Aorta (tissue), 5 donors: ENCODE measurements around the gene QRSL1. TPM values are rescaled to one million over a fixed set of nuclear protein-coding genes. Genes with fewer than 3 reads are reported as not detected.

Experiments used
- ATAC-seq: fragments of 200-7000 bp; cut with Tn5 transposase; one replicate; pipeline ENCODE4 v1.9.1; 2022; ENCODE audit warnings: moderate library complexity; ENCODE audit not compliant: low FRiP score
- DNase-seq, 2 donors: peaks; one replicate each; pipeline ENCODE4 v3.0.0-alpha.2; 2020
- H3K27ac ChIP-seq, 2 donors: one replicate each; pipeline ENCODE4 v1.5.1; 2013; ENCODE audit warnings: low read length in 2 of 2, mild to moderate bottlenecking in 2 of 2, moderate library complexity in 2 of 2, control low read depth in 1 of 2, inconsistent platforms in 1 of 2, low read depth in 1 of 2
- H3K27me3 ChIP-seq, 2 donors: one replicate each; pipeline ENCODE4 v1.6.1; 2013; ENCODE audit warnings: control low read depth in 1 of 2, low read length in 1 of 2, mild to moderate bottlenecking in 1 of 2, moderate library complexity in 1 of 2; ENCODE audit not compliant: insufficient read depth in 2 of 2, control insufficient read depth in 1 of 2
- H3K36me3 ChIP-seq, 2 donors: one replicate each; pipeline ENCODE4 v1.6.1; 2013; ENCODE audit warnings: control low read depth in 1 of 2, low read length in 1 of 2, mild to moderate bottlenecking in 1 of 2; ENCODE audit not compliant: insufficient read depth in 2 of 2, control insufficient read depth in 1 of 2
- H3K4me1 ChIP-seq, 2 donors: one replicate each; pipeline ENCODE4 v1.6.1; 2013; ENCODE audit warnings: low read length in 2 of 2, control low read depth in 1 of 2, mild to moderate bottlenecking in 1 of 2, moderate library complexity in 1 of 2; ENCODE audit not compliant: insufficient read depth in 2 of 2, control insufficient read depth in 1 of 2
- H3K4me3 ChIP-seq, 2 donors: one replicate each; pipeline ENCODE4 v1.5.1; 2013; ENCODE audit warnings: low read length in 2 of 2, control low read depth in 1 of 2, mild to moderate bottlenecking in 1 of 2
- H3K9me3 ChIP-seq: one replicate; pipeline ENCODE4 v1.6.1; 2013; ENCODE audit warnings: mild to moderate bottlenecking, low read length; ENCODE audit not compliant: control insufficient read depth
- WGBS, 2 donors: extraction: QIAGEN DNeasy Blood & Tissue Kit; methylation state at CpG; one replicate each; pipeline ENCODE4 v1.1.7; 2013; 5-methylcytosine and 5-hydroxymethylcytosine counted together
- intact Hi-C, 2 donors: fragments of 100-400 bp; cut with DNase I; formaldehyde crosslinking; loops; one replicate each; pipeline versions ENCODE4 v1.14.2 to v1.15.0; 2022
- polyA plus RNA-seq, 2 donors: library from polyadenylated mRNA; stranded (reverse); fragments of 200-250 nt; gene quantifications; one replicate each; pipeline ENCODE4 v1.2.3, GENCODE V29; 2013
- total RNA-seq, 2 donors: library from RNA; stranded (reverse); fragmentation: NEBNext Ultra II Directional; extraction: Animal tissue kit (Norgen Biotek cat#: 25700); gene quantifications; one replicate each; pipeline ENCODE4 v1.2.1, GENCODE V29; 2021
- donor health status: healthy with polysubstance abuse.
- donor health status: Bipolar disorder and iron deficiency.
- donor health status: DM: no; HTN: no; CAD: no.
- donor health status: DM: no; HTN: no; CAD: no.
- donor health status: DM: yes; HTN: yes; CAD: no.

Gene QRSL1
- total and polyA plus RNA-seq, 4 donors: 1.9 to 8.7 (median 5.1) TPM

DNA sequence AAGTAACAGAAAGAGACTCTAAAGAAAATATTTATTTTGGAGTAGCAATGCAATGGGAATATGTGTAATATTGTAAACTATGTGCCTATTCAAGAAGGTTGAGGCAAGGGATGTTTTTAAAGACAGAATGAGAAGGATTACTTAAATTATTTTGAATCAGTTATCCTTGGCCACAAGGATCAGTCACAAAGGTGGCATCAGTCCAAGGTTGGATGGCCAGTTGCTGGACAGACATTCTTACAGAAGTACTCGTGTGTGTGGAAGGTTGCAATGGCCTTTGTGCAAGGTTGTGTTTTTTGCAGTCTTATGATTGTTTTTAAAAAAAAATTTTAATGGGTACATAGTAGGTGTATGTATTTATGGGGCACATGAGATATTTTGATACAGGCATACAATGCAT is 2.0 kb downstream of the QRSL1 start:
- WGBS, 2 donors: 39 to 45% methylated on average over 1 of the region's 1 CpG
- H3K4me1 ChIP-seq: no peaks in the 10 kb centered on the region
- H3K9me3 ChIP-seq: no peaks in the 10 kb centered on the region
- H3K4me3 ChIP-seq: no peak overlapping the region
- no peaks in the 10 kb centered on the region for H3K36me3 ChIP-seq
- intact Hi-C loops: no loop called here
- no peak overlapping the region for H3K27ac ChIP-seq
- ATAC-seq (no peak), DNase-seq (no peak)
- no peaks in the 10 kb centered on the region for H3K27me3 ChIP-seq

DNA sequence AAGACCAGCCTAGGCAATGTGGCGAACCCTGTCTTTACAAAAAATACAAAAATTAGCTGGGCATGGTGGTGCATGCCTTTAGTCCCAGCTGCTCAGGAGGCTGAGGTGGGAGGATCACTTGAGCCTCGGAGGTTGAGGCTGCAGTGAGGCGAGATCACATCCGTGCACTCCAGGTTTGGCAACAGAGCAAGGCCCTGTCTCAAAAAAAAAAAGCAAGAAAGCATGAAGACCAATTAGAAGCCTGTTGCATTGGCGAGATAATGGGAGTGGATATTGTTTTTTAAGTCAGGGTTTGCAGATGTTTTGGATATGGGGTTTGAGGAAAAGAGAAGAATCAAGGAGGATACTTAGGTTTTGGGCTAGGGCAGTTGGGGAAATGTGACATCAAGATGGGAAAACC is 5.2 kb downstream of the QRSL1 start:
- WGBS, 2 donors: 96% methylated on average over 5 of the region's 5 CpGs

DNA sequence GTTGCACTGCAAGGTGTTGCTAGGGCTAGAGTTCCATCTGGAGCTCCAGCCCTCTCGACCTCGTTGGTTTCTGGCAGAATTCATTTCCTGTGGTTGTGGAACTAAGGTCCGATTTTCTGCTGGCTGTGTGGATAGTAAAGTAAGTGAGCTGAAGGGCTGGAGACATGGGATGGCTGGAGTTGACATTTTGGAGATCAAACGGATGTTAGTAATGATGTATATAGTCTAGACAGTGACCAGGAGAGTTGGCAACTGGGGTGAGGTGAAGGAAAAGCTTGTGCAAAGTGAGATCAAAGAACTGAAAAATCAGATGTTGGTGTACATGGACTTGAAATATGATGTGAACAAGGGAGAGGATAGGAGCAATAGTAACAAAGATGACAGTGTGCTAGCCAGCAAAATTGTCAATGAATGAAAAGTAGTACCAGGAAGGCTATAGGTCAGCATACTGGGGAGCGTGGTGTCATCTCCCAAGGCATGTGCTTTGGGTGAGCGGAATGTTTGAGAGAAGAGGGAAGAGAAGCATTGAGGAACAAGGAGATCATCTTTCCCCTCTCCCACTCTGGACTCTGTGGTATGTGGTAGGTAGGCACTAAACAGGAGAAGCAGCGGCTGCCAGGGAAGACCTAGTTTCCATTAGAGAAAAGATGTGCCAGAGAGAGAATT is 7.8 kb downstream of the QRSL1 start:
- DNase-seq (no peak), ATAC-seq (no peak)
- no peaks in the 10 kb centered on the region for H3K4me1 ChIP-seq
- no peaks in the 10 kb centered on the region for H3K27me3 ChIP-seq
- H3K9me3 ChIP-seq: no peaks in the 10 kb centered on the region
- 75 to 76% methylated on average over 7 of the region's 7 CpGs for WGBS, 2 donors
- peaks cover 0 to 1% of the 10 kb centered on the region in 2 donors for H3K36me3 ChIP-seq
- intact Hi-C loops: no loop called here
- no peak overlapping the region for H3K4me3 ChIP-seq
- no peak overlapping the region for H3K27ac ChIP-seq

More for the DNA sequence above, 5.2 kb downstream of the QRSL1 start:
- Histone ChIP-seq H3K4me3 (no peak overlapping the region), H3K4me1 (no peaks in the 10 kb centered on the region), H3K27me3 (no peaks in the 10 kb centered on the region), H3K36me3 (no peaks in the 10 kb centered on the region), H3K27ac (no peak overlapping the region), H3K9me3 (no peaks in the 10 kb centered on the region)
- ATAC-seq (no peak), DNase-seq (no peak)
- intact Hi-C loops: no loop called here

DNA sequence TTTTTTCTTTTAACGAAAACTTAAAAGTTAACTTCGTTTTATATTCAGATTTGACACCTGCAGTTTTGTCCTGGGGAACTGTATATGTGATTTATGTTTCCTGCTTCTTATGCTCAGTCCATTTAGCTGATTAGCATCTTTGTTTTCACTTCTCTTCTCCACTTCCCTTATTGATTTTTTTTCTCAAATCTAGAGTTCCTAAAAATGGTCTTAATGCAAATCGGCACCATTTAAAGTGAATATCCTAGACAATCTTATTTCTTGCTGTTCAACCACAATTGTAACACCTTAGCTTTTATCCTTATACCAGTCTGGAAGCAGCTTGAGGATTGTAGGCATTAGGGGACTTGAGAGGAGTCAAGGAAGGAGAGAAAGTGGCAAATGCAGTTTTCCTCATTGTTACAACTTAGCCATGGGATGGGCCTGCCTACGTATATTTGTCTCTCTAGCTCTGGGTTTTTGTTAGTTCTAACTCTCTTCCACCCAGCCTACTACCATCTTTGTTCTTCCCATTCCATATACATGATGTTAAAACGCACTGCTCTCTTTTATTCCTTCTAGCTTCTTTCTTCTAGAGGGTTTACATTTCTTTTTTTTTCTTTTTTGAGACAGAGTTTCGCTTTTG is 8.5 kb downstream of the QRSL1 start:
- H3K27ac ChIP-seq: no peak overlapping the region
- H3K9me3 ChIP-seq: no peaks in the 10 kb centered on the region
- ATAC-seq: no peak
- H3K4me1 ChIP-seq: no peaks in the 10 kb centered on the region
- no peak overlapping the region for H3K4me3 ChIP-seq
- no peaks in the 10 kb centered on the region for H3K27me3 ChIP-seq
- H3K36me3 ChIP-seq: peaks cover 0 to 3% of the 10 kb centered on the region in 2 donors
- no peak for DNase-seq
- intact Hi-C loops: no loop called here
- WGBS, 2 donors: 73 to 85% methylated on average over 6 of the region's 6 CpGs

DNA sequence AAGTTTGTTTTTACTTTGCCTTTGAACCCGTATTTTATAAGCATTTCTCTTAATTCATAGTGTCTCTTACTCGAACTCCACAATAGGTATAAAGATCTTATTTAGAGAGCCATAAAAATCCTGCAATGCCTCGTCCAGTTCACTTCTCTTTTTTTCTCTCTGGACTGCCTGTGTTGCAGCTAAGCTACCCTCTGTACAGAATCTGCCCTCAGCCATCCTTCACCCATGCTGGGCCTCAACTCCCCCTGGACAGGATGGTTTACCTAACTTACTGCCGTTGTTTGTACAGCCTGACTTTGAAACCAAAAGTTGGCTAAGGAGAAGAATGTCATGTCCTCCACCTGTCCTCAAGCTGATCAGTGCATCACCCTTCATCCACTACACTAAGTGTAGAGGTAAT is 10.4 kb downstream of the QRSL1 start:
- DNase-seq (no peak), ATAC-seq (no peak)
- Histone ChIP-seq H3K27me3 (no peaks in the 10 kb centered on the region), H3K4me1 (no peaks in the 10 kb centered on the region), H3K9me3 (no peaks in the 10 kb centered on the region), H3K4me3 (no peak overlapping the region), H3K36me3 (peaks cover 0 to 5% of the 10 kb centered on the region in 2 donors), H3K27ac (no peak overlapping the region)
- 78 to 85% methylated on average over 4 of the region's 4 CpGs for WGBS, 2 donors
- intact Hi-C loops: no loop called here

DNA sequence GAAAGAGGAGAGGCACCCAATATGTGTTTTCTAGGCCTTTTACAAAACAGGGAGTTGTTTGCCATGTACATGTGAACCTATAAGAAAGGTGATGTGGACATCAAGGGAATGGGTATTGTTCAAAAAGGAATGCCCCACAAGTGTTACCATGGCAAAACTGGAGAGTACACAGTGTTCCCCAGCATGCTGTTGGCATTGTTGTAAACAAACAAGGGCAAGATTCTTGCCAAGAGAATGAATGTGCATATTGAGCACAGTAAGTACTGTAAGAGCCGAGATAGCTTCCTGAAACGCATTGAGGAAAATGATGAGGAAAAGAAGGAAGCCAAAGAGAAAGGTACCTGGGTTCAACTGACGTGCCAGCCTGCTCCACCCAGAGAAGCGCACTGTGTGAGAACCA is 13.1 kb downstream of the QRSL1 start:
- H3K4me3 ChIP-seq: no peak overlapping the region
- H3K9me3 ChIP-seq: no peaks in the 10 kb centered on the region
- H3K4me1 ChIP-seq: no peaks in the 10 kb centered on the region
- H3K36me3 ChIP-seq: peaks cover 0 to 5% of the 10 kb centered on the region in 2 donors
- DNase-seq (no peak), ATAC-seq (no peak)
- no peaks in the 10 kb centered on the region for H3K27me3 ChIP-seq
- H3K27ac ChIP-seq: no peak overlapping the region
- 97% methylated on average over 4 of the region's 4 CpGs for WGBS, 2 donors
- intact Hi-C loops: no loop called here

DNA sequence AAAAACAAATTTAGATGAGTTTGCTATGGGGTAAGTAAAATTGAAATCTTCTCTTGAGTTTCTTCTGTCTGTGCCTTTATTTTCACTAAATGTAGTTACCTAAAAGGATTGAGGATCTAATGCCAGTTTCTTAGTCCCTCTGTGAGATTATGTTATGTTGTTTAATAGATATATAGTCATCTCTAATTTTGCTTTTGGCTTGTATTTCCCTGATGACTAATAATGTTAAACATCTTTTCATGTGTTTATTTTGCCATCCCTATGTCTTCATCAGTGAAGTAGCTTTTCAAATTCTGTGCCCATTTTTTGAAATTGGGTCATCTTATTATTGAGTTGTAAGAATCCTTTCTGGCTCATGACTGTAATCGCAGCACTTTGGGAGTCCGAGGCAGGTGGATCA is 13.7 kb downstream of the QRSL1 start:
- Histone ChIP-seq H3K4me1 (no peaks in the 10 kb centered on the region), H3K4me3 (no peak overlapping the region), H3K9me3 (no peaks in the 10 kb centered on the region), H3K27me3 (no peaks in the 10 kb centered on the region), H3K27ac (no peak overlapping the region), H3K36me3 (peaks cover 0 to 5% of the 10 kb centered on the region in 2 donors)
- DNase-seq (no peak), ATAC-seq (no peak)
- 70 to 97% methylated on average over 2 of the region's 2 CpGs for WGBS, 2 donors
- intact Hi-C loops: no loop called here

DNA sequence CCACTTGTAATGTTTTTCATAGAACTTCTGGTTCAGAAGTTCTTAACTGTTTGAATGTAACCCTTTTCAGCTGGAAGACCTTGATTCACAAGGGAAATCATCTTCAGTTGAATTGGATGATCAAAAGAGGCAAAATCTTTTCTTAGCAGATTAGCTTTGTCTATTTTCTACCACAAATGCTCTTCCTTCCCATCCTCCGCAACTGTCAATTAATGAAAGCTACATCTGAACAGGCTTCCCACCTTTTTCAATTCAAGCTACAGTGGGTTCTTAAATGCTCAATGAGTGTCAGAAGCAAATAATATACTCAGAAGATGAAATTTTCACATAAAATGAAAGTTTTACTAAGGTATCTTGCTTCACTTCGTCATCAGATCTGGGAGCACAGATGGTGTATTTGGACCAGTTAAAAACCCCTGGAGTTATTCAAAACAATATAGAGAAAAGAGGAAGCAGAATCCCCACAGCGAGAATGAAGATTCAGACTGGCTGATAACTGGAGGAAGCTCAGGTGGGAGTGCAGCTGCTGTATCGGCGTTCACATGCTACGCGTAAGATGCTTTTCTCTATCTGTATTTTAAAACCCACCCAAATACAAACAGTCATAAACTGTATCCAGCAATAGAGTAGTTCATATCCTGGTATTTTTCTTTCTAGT is 19.4 kb downstream of the QRSL1 start:
- WGBS, 2 donors: 96% methylated on average over 7 of the region's 7 CpGs
- no peak for DNase-seq
- H3K4me3 ChIP-seq: no peak overlapping the region
- peaks cover 2 to 3% of the 10 kb centered on the region in 2 donors for H3K36me3 ChIP-seq
- intact Hi-C loops: no loop called here
- H3K27me3 ChIP-seq: no peaks in the 10 kb centered on the region
- ATAC-seq: no peak
- no peaks in the 10 kb centered on the region for H3K9me3 ChIP-seq
- no peak overlapping the region for H3K27ac ChIP-seq
- no peaks in the 10 kb centered on the region for H3K4me1 ChIP-seq

DNA sequence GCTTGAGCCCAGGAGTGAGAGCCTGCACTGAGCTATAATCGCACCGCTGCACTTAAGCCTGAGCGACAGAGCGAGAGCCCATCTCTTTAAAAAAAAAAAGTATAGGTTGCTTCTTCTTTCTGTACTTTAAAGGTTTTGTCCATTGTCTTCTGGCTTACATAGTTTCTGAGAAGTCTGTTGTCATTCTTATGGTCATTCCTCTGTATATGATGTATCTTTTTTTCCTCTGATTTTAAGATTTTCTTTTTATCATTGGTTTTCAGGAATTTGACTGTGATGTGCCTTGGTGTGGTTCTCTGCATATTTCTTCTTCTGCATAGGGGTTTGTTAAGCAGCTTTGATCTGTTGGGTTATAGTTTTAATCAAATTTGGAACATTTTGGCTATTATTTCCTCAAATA is 29.1 kb downstream of the QRSL1 start:
- no peaks in the 10 kb centered on the region for H3K4me1 ChIP-seq
- no peak for DNase-seq
- H3K27me3 ChIP-seq: no peaks in the 10 kb centered on the region
- peaks cover 6% of the 10 kb centered on the region in 2 donors for H3K36me3 ChIP-seq
- WGBS, 2 donors: 98 to 99% methylated on average over 4 of the region's 4 CpGs
- no peak overlapping the region for H3K4me3 ChIP-seq
- H3K27ac ChIP-seq: no peak overlapping the region
- peaks cover 2% of the 10 kb centered on the region for H3K9me3 ChIP-seq
- ATAC-seq: no peak
- intact Hi-C loops: no loop called here
